H9 (cell line): ENCODE data around the gene PARD3. TPM values are rescaled to one million over a fixed set of nuclear protein-coding genes. Genes with fewer than 3 reads are reported as not detected.

Source experiments
- DNase-seq: peaks from one replicate; pipeline ENCODE4 v3.0.0-alpha.2; 2017
- H2AFZ ChIP-seq: one replicate; pipeline ENCODE4 v1.6.1; 2013; ENCODE audit warnings: mild to moderate bottlenecking, low read length, control low read depth, moderate library complexity
- H2AK5ac ChIP-seq: 2 replicates; pipeline ENCODE4 v1.6.1; 2013; ENCODE audit warnings: low read length, control low read depth, mixed read lengths; ENCODE audit not compliant: insufficient read length
- H2BK120ac ChIP-seq: one replicate; pipeline ENCODE4 v1.6.1; 2013; ENCODE audit warnings: low read depth, mild to moderate bottlenecking, low read length, control low read depth, inconsistent platforms; ENCODE audit not compliant: poor library complexity, severe bottlenecking
- H2BK12ac ChIP-seq: 2 replicates; pipeline ENCODE4 v1.6.1; 2013; ENCODE audit warnings: low read length, control low read depth, mixed read lengths, low read depth; ENCODE audit not compliant: insufficient read length
- H2BK15ac ChIP-seq: 2 replicates; pipeline ENCODE4 v1.6.1; 2013; ENCODE audit warnings: low read depth, low read length, control low read depth
- H2BK20ac ChIP-seq: one replicate; pipeline ENCODE4 v1.6.1; 2013; ENCODE audit warnings: low read depth, mild to moderate bottlenecking, low read length, control low read depth, inconsistent platforms; ENCODE audit not compliant: poor library complexity, severe bottlenecking
- H2BK5ac ChIP-seq: 2 replicates; pipeline ENCODE4 v1.6.1; 2013; ENCODE audit warnings: low read length, control low read depth, mixed read lengths; ENCODE audit not compliant: insufficient read length
- H3K14ac ChIP-seq: 2 replicates; pipeline ENCODE4 v1.6.1; 2013; ENCODE audit warnings: low read length, control low read depth; ENCODE audit not compliant: insufficient read depth
- H3K18ac ChIP-seq: 2 replicates; pipeline ENCODE4 v1.6.1; 2013; ENCODE audit warnings: low read depth, mild to moderate bottlenecking, mixed read lengths, low read length, control low read depth; ENCODE audit not compliant: insufficient read length
- H3K23ac ChIP-seq: 2 replicates; pipeline ENCODE4 v1.6.1; 2013; ENCODE audit warnings: low read length, control low read depth, mixed read lengths, low read depth; ENCODE audit not compliant: insufficient read length
- H3K23me2 ChIP-seq: 2 replicates; pipeline ENCODE4 v1.6.1; 2013; ENCODE audit warnings: low read depth, mild to moderate bottlenecking, mixed read lengths, low read length, control low read depth; ENCODE audit not compliant: insufficient read length, poor library complexity, severe bottlenecking
- H3K27ac ChIP-seq: 2 replicates; pipeline ENCODE4 v1.5.1; 2013; ENCODE audit warnings: low read length, control low read depth, mixed read lengths, low read depth; ENCODE audit not compliant: insufficient read length
- H3K27me3 ChIP-seq: 2 replicates; pipeline ENCODE4 v1.6.1; 2013; ENCODE audit warnings: low read length, control low read depth, inconsistent platforms; ENCODE audit not compliant: insufficient read depth
- H3K4ac ChIP-seq: 2 replicates; pipeline ENCODE4 v1.6.1; 2013; ENCODE audit warnings: low read depth, mild to moderate bottlenecking, control low read depth, inconsistent platforms, low read length, moderate library complexity
- H3K4me1 ChIP-seq: 2 replicates; pipeline ENCODE4 v1.6.1; 2013; ENCODE audit warnings: low read length, control low read depth, inconsistent platforms; ENCODE audit not compliant: insufficient read depth
- H3K4me2 ChIP-seq: 2 replicates; pipeline ENCODE4 v1.6.1; 2013; ENCODE audit warnings: low read length, control low read depth, mixed read lengths; ENCODE audit not compliant: insufficient read length, insufficient read depth
- H3K56ac ChIP-seq: 2 replicates; pipeline ENCODE4 v1.6.1; 2013; ENCODE audit warnings: low read depth, mild to moderate bottlenecking, mixed read lengths, low read length, control low read depth; ENCODE audit not compliant: insufficient read length
- H3K79me1 ChIP-seq: 2 replicates; pipeline ENCODE4 v1.6.1; 2013; ENCODE audit warnings: low read depth, mild to moderate bottlenecking, moderate library complexity, low read length, control low read depth, inconsistent platforms; ENCODE audit not compliant: insufficient read depth, poor library complexity, severe bottlenecking
- H3K79me2 ChIP-seq: 2 replicates; pipeline ENCODE4 v1.6.1; 2013; ENCODE audit warnings: low read length, control low read depth, inconsistent platforms; ENCODE audit not compliant: insufficient read depth
- H3K9ac ChIP-seq: 2 replicates; pipeline ENCODE4 v1.6.1; 2013; ENCODE audit warnings: low read length, control low read depth, mixed read lengths; ENCODE audit not compliant: insufficient read length; ENCODE audit errors: extremely low read depth
- H3K9me3 ChIP-seq: one replicate; pipeline ENCODE4 v1.6.1; 2013; ENCODE audit warnings: low read depth, low read length, inconsistent platforms; ENCODE audit not compliant: control insufficient read depth
- H3T11ph ChIP-seq: one replicate; pipeline ENCODE4 v1.6.1; 2013; ENCODE audit warnings: mild to moderate bottlenecking, low read length, control low read depth, inconsistent platforms
- H4K20me1 ChIP-seq: one replicate; pipeline ENCODE4 v1.6.1; 2013; ENCODE audit not compliant: control insufficient read depth, insufficient read length, insufficient read depth
- H4K5ac ChIP-seq: 2 replicates; pipeline ENCODE4 v1.6.1; 2013; ENCODE audit warnings: low read depth, mild to moderate bottlenecking, mixed read lengths, low read length, control low read depth; ENCODE audit not compliant: insufficient read length
- H4K8ac ChIP-seq: replicated peaks from 2 replicates; pipeline ENCODE4 v1.6.1; 2013; ENCODE audit warnings: low read length, control low read depth, mixed read lengths, low read depth; ENCODE audit not compliant: insufficient read length
- H4K91ac ChIP-seq: 2 replicates; pipeline ENCODE4 v1.6.1; 2013; ENCODE audit warnings: low read depth, mild to moderate bottlenecking, moderate library complexity, mixed read lengths, low read length, control low read depth; ENCODE audit not compliant: insufficient read length
- H3K27ac Mint-ChIP-seq, 3 experiments: 2 replicates in 2 of 3; 3 replicates in 1 of 3; pipeline ENCODE4 v1.8.0; 2020 to 2021; ENCODE audit warnings: mixed read lengths in 3 of 3, mild to moderate bottlenecking in 1 of 3, moderate library complexity in 1 of 3
- H3K27me3 Mint-ChIP-seq: 2 replicates; pipeline ENCODE4 v1.8.0; 2021; ENCODE audit warnings: low read depth, mild to moderate bottlenecking, moderate library complexity, mixed read lengths
- H3K36me3 Mint-ChIP-seq, 3 experiments: 2 replicates in 2 of 3; 3 replicates in 1 of 3; pipeline ENCODE4 v1.8.0; 2020 to 2021; ENCODE audit warnings: low read depth in 3 of 3, mixed read lengths in 3 of 3; ENCODE audit not compliant: insufficient read depth in 1 of 3
- H3K4me1 Mint-ChIP-seq, 2 experiments: 2 replicates each; pipeline ENCODE4 v1.8.0; 2020; ENCODE audit warnings: mixed read lengths in 2 of 2
- H3K4me3 Mint-ChIP-seq, 2 experiments: 2 replicates in 1 of 2; 3 replicates in 1 of 2; pipeline ENCODE4 v1.8.0; 2020 to 2021; ENCODE audit warnings: mild to moderate bottlenecking in 2 of 2, mixed read lengths in 2 of 2, moderate library complexity in 1 of 2
- H3K9me3 Mint-ChIP-seq, 2 experiments: 2 replicates in 1 of 2; 3 replicates in 1 of 2; pipeline ENCODE4 v1.8.0; 2020; ENCODE audit warnings: mild to moderate bottlenecking in 2 of 2, mixed read lengths in 2 of 2, moderate library complexity in 1 of 2
- WGBS: extraction: QIAGEN DNeasy Blood & Tissue Kit; methylation state at CpG from one replicate; pipeline ENCODE4 v1.1.7; 2013; ENCODE audit warnings: missing lambda C conversion rate, low lambda C conversion rate, mixed read lengths; ENCODE audit not compliant: insufficient read length; ENCODE audit errors: extremely low coverage; 5-methylcytosine and 5-hydroxymethylcytosine counted together
- total RNA-seq: library from RNA; stranded (reverse); gene quantifications from 2 replicates; pipeline ENCODE4 v1.2.1, GENCODE V29; 2021
- TF ChIP-seq, protein P1 (sequence below): fragments of 200-600 bp; sonication (generic); conservative IDR thresholded peaks from 3 replicates; pipeline ENCODE4 v1.8.0; 2021; ENCODE audit warnings: antibody characterized with exemption, mild to moderate bottlenecking

PARD3 gene
- total RNA-seq, 1 experiment from 2014 or later: 44.7 TPM

DNA sequence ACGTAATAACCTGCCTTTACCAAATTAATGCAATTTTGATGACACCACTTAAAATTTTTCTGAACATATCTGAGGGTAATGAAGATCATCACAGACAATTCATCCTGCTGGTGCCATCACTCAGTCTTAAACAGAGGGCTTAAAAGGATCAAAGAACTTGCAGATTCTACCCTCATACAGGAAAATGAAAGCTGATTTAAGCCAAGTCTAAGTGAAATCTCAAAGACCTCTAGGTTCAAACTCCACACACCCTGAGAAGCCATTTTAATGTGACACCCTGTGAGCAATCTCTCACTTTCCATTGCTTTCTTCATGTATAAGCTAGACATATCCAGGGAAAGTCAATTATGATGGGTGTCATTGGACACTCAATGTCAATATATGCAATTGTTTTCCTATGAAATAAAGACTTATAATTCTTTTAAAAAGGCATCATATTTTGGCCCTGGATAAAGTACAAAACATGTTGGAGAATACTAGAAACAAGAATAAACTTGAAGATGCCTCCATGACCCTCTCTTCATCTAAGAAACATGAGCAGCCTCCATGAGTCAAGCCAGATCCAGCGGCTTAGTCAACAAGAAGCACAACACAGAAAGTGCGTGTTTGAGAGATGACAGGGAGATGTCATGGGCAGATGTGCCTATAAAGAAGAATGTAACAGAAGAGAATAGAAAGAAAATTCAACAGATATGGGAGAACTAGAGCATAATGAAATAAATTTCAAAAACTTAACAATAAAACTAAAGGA lies 291.9 kb downstream of the PARD3 start:
- H3K9me3 Mint-ChIP-seq: no peaks in the 10 kb centered on the region
- no peak overlapping the region for H3K14ac ChIP-seq
- no peak overlapping the region for H4K5ac ChIP-seq
- H3K4ac ChIP-seq: no peak overlapping the region
- H3K4me2 ChIP-seq: no peak overlapping the region
- no peak overlapping the region for H3K23ac ChIP-seq
- H3K36me3 Mint-ChIP-seq: no peaks in the 10 kb centered on the region
- H3K27ac Mint-ChIP-seq: no peak overlapping the region
- no peak overlapping the region for H2BK5ac ChIP-seq
- H3K56ac ChIP-seq: no peak overlapping the region
- no peaks in the 10 kb centered on the region for H3K79me1 ChIP-seq
- H3K4me1 ChIP-seq: peaks cover 4% of the 10 kb centered on the region; the same call in 1 of the 2 replicates
- DNase-seq: no peak
- no peaks in the 10 kb centered on the region for H3K27me3 Mint-ChIP-seq
- TF ChIP-seq, protein P1, sequence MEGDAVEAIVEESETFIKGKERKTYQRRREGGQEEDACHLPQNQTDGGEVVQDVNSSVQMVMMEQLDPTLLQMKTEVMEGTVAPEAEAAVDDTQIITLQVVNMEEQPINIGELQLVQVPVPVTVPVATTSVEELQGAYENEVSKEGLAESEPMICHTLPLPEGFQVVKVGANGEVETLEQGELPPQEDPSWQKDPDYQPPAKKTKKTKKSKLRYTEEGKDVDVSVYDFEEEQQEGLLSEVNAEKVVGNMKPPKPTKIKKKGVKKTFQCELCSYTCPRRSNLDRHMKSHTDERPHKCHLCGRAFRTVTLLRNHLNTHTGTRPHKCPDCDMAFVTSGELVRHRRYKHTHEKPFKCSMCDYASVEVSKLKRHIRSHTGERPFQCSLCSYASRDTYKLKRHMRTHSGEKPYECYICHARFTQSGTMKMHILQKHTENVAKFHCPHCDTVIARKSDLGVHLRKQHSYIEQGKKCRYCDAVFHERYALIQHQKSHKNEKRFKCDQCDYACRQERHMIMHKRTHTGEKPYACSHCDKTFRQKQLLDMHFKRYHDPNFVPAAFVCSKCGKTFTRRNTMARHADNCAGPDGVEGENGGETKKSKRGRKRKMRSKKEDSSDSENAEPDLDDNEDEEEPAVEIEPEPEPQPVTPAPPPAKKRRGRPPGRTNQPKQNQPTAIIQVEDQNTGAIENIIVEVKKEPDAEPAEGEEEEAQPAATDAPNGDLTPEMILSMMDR: no peak
- H3K9me3 ChIP-seq: no peaks in the 10 kb centered on the region
- H3K4me1 Mint-ChIP-seq: peaks cover 33 to 34% of the 10 kb centered on the region in 2 experiments
- no peak overlapping the region for H3K18ac ChIP-seq
- H2BK15ac ChIP-seq: no peak overlapping the region
- no CpG with 5 or more reads among the region's 3 CpGs for WGBS
- H3T11ph ChIP-seq: no peak overlapping the region
- no peak overlapping the region for H4K8ac ChIP-seq
- no peaks in the 10 kb centered on the region for H3K27me3 ChIP-seq
- no peak overlapping the region for H4K91ac ChIP-seq
- peaks cover 4% of the 10 kb centered on the region; the same call in 1 of the 2 replicates for H3K79me2 ChIP-seq
- no peaks in the 10 kb centered on the region for H3K23me2 ChIP-seq
- H4K20me1 ChIP-seq: no peaks in the 10 kb centered on the region
- H2AK5ac ChIP-seq: no peak overlapping the region
- H2AFZ ChIP-seq: no peak overlapping the region
- no peak overlapping the region for H2BK120ac ChIP-seq
- H3K9ac ChIP-seq: no peak overlapping the region
- no peak overlapping the region for H3K4me3 Mint-ChIP-seq
- H2BK20ac ChIP-seq: no peak overlapping the region
- no peak overlapping the region for H3K27ac ChIP-seq
- no peak overlapping the region for H2BK12ac ChIP-seq
